KG1 (cell line): ENCODE measurements around the gene NLRP5.
A peak's percentile ranks its signal among the peaks of the same experiment; 100 is the strongest.
"Not testable (repeated sequence)": the region's sequence is repeated elsewhere in the genome, so short reads cannot be mapped to it uniquely, and the experiment has no call there.

Source experiments
- DNase-seq: peaks from one replicate; lab custom pipeline; 2025; lab: John Stamatoyannopoulos, UW

NLRP5 gene

GRCh38 chr19:55986487-55986886 lies at the start of gene NLRP5:
Gene NLRP5, plus strand, starts transcription at chr19:55986775.
- no peak for DNase-seq

GRCh38 chr19:55939206-55939605 lies 47.4 kb upstream of the NLRP5 start:
- no peak for DNase-seq

- DNase-seq = no peak
These were observed 46.3 kb upstream of the NLRP5 start for GRCh38 chr19:55940306-55940705.

DNA sequence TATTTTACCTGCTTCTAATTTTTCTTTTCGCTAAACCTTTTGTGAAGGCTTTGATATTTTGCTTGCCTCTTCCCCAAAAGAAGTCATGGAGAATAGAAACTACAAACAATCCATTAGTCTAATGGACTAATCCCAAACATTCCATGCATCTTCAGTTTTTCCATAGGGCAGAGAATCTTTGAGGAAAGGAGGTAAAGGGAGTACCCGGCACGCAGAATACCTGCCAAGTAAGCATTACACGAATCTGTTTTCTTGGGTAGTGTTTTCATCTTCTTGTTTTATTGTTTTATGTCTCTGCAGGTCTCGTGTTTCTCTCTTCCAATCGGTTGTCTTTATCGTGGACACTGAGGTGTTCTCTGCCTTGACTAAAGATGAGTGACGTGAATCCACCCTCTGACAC lies 39.0 kb upstream of the NLRP5 start, which contains the start of gene NLRP8:
NLRP8 (plus strand) TSS at position 301 of the 400 bp plus-strand sequence.
- DNase-seq = no peak

DNA sequence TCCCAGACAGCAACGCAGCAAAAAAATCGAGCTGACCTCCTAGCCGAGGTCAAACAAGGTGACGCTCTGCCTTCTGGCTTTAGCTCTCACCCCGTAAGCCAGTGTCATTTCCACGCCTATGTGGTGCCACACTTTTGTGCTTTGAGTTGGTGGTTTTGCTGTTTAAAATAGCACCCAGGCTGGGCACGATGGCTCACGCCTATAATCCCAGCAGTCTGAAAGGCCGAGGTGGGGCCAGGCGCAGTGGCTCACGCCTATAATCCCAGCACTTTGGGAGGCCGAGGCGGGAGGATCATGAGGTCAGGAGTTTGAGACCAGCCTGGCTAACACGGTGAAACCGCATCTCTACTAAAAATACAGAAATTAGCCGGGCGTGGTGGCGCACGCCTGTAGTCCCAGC lies 36.0 kb upstream of the NLRP5 start:
- not testable (repeated sequence) for DNase-seq

GRCh38 chr19:55956431-55956830 lies 30.1 kb upstream of the NLRP5 start:
- DNase-seq = no peak

- DNase-seq = no peak
These were observed 28.2 kb upstream of the NLRP5 start for GRCh38 chr19:55958356-55958755.

- DNase-seq = no peak
These were observed 26.4 kb upstream of the NLRP5 start for GRCh38 chr19:55959996-55960675.

DNA sequence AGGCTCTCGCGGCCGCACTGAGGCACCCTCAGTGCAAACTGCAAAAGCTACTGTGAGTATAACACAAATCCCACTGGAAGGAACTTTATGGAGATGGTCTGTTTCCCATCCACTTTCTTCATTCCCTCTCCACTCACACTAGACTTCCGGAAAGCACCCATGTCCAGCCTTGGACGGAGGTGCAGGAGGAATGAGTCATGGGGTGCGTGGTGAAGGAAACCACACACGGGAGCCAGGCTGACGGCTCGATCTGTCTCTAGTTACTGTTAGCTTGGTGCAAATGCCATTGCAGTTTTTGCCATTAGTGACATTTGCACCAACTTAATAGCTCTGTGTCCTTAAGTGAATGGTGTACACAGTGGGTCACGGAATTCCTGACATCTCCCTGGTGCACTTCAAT lies 24.4 kb upstream of the NLRP5 start:
- DNase-seq = no peak

GRCh38 chr19:55973982-55974381 lies 12.6 kb upstream of the NLRP5 start:
- no peak for DNase-seq

DNA sequence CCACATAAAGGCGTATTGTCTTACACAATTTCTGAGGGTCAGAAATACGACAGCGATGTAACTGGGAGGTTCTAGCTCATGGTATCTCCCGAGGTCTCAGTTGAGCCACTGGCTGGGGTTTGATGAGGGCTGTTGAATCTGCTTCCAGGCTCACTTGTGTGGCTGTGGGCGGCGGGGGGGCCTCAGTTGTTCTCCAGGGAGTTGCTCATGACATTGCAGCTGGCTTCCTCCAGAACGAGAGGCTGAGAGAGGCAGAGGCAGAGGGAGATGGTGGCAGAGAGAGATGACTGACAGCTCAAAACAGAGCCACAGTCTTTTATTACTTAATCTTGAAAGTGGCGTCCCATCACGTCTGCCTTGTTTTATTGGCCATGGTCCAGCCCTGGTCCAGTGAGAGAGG lies 6.2 kb upstream of the NLRP5 start:
- no peak for DNase-seq

GRCh38 chr19:55985254-55985653 lies 1.3 kb upstream of the NLRP5 start:
- no peak for DNase-seq

DNA sequence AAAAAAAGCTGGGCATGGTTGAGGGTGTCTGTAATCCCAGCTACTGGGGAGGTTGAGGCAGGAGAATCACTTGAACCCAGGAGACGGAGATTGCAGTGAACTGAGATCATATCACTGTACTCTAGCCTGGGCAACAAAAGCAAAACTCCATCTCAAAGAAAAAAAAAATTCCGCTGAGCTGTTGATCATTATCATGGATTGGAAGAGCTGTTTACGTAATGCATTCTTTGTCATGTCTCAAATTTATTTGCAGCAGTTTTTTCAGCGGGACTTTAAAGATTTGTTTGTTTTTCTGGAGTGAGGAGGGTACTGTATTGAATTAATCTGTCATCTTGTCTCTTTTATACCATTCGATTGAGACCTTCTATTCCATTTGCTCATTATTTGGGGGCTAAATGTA lies 4.3 kb downstream of the NLRP5 start:
- DNase-seq = no peak

- no peak for DNase-seq
These were observed 6.9 kb downstream of the NLRP5 start for GRCh38 chr19:55993492-55993891.

DNA sequence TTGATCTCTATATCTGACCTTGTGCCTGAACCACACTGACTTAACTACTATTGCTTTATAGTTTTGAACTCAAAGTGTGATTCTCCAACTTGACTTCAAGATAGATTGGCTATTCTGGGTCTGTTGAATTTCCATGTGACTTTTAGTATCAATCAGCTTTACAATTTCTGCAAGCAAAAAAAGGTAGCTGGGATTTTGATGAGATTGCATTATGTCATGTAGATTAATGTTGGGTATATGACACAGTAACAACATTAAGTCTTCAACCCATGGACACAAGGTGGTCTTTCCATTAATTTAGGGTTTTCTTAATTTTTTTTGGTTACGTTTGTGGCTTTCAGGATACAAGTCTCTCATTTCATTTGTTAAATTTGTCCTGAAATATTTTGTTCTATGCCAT lies 28.2 kb downstream of the NLRP5 start:
- DNase-seq = no peak

DNA sequence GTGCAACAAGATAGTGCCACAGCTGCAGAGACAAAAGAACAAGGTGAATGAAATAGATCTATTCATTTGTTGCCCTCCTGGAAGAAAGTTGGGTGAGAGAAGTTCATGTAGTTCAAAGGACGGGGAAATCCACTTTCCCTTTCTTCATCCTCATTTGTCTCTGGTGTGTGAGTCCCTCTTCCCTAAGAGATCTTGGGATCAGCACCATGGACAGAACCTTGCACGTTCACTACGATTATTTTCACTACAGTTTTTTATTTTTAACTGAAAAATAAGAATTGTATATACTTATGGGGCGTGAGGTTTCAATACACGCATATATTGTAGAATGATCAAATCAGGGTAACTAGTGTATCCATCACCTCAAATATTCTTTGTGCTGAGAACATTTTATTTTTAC lies 29.2 kb downstream of the NLRP5 start:
- DNase-seq = peak; percentile 2

DNA sequence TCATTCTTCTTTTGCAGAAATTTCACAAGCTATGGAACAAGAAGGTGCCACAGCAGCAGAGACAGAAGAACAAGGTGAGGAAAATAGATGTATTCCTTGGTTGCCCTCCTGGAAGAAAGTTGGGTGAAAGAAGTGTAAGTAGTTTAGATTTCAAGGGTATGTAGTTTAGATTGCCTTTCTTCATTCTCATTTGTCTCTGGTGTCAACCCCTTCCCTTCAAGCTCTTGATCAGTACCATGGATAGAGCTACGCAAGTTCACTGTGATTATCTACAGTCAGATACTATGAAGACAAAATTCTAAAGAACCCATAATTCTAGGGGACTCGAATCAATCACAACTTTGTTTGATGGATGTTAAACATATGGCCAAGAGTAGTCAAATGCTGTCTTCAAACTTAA lies 32.8 kb downstream of the NLRP5 start:
- not testable (repeated sequence) for DNase-seq

DNA sequence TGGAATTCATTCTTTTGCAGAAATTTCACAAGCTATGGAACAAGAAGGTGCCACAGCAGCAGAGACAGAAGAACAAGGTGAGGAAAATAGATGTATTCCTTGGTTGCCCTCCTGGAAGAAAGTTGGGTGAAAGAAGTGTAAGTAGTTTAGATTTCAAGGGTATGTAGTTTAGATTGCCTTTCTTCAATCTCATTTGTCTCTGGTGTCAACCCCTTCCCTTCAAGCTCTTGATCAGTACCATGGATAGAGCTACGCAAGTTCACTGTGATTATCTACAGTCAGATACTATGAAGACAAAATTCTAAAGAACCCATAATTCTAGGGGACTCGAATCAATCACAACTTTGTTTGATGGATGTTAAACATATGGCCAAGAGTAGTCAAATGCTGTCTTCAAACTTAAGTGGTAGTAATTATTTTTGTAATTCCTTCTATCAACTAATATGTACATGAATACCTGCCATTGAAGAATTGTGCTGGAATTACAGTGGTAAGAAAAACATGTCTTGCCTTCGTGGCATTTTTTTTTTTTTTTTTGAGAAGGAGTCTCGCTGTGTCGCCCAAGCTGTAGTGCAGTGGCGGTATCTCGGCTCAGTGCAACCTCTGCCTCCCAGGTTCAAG lies 33.9 kb downstream of the NLRP5 start:
- not testable (repeated sequence) for DNase-seq

GRCh38 chr19:56026769-56027168 lies 40.2 kb downstream of the NLRP5 start:
- DNase-seq = no peak

GRCh38 chr19:56053596-56053995 lies 67.0 kb downstream of the NLRP5 start:
- DNase-seq = no peak

- peak; percentile 60 for DNase-seq
These were observed 79.8 kb downstream of the NLRP5 start for GRCh38 chr19:56066152-56067023.

GRCh38 chr19:56069642-56070041 lies 83.1 kb downstream of the NLRP5 start:
- no peak for DNase-seq

GRCh38 chr19:56071151-56071550 lies 84.6 kb downstream of the NLRP5 start:
- DNase-seq = no peak
